ENCODE results near the gene SLC27A1. TPM values are rescaled to one million over a fixed set of nuclear protein-coding genes. Genes with fewer than 3 reads are reported as not detected.

Gene SLC27A1
- 10 to 100 TPM in 1 of 2 experiments, 1 to 10 TPM in 1; 9.2 to 10.1 TPM for total RNA-seq
- 1 to 10 TPM; 5.2 to 6.6 TPM for polyA plus RNA-seq

- CTCF ChIA-PET (ENCODE audit: partially characterized antibody), result no interaction called here
- H3K4me1 ChIP-seq (ENCODE audit: insufficient read depth, low read length), result peaks cover 15% of the 10 kb centered on the region
- Mint-ChIP-seq H3K4me1 (peaks cover 9 to 42% (median 22%) of the 10 kb centered on the region in 4 donors), H3K27ac (peak within 1 kb of the TSS; percentile 82 to 99 (median 96)), H3K27me3 (no peaks in the 10 kb centered on the region), H3K9me3 (no peaks in the 10 kb centered on the region), H3K4me3 (peak within 1 kb of the TSS; percentile 95 to 100 (median 96)), H3K36me3 (peaks cover 0 to 3% of the 10 kb centered on the region in 2 donors)
- intact Hi-C loops (cut with micrococcal nuclease), result loop anchor here (1.0 to 2.0 kb wide), 3 partner anchors 19 to 133 kb away; partner anchors contain the start of genes GTPBP3 and PGLS
- no peaks in the 10 kb centered on the region for H3K27me3 ChIP-seq (ENCODE audit: insufficient read depth, low read length)
- no peaks in the 10 kb centered on the region for H3K36me3 ChIP-seq (ENCODE audit: insufficient read depth, low read length)
- H3K4me3 ChIP-seq (ENCODE audit: low read length in 2 of 2), result peak within 1 kb of the TSS; percentile 91 to 93
- H3K27ac ChIP-seq (ENCODE audit: low read depth, low read length), result peak within 1 kb of the TSS; percentile 65
- POLR2A ChIA-PET (ENCODE audit: partially characterized antibody), result interaction anchor here (1.2 to 1.5 kb wide), 4 partner anchors 19 to 135 kb away, joined by 3 to 5 read pairs (median 4); partner anchors contain the start of gene MVB12A
- no peaks in the 10 kb centered on the region for H3K9me3 ChIP-seq (ENCODE audit: control insufficient read depth in 1 of 2, low read length in 2 of 2)
- peak; percentile 85 to 93 (median 87) for DNase-seq
Observed at GRCh38 chr19:17470068-17470841, at the start of gene SLC27A1. Gene SLC27A1 (plus strand): TSS chr19:17470524. CDS start chr19:17470541, 17 bp downstream.

GRCh38 chr19:17421942-17422341 is 48.4 kb upstream of the SLC27A1 start:
- ChIA-PET CTCF (ENCODE audit: partially characterized antibody) (interaction anchor here (0.5 to 2.9 kb wide), 4 partner anchors 26 to 77 kb away, joined by 3 to 15 read pairs (median 4); partner anchors contain the start of gene CCDC194), POLR2A (ENCODE audit: partially characterized antibody) (no interaction called here)
- H3K27me3 Mint-ChIP-seq, result no peaks in the 10 kb centered on the region
- no peak overlapping the region for H3K27ac Mint-ChIP-seq
- Histone ChIP-seq H3K4me3 (ENCODE audit: low read length in 2 of 2) (no peak overlapping the region), H3K27me3 (ENCODE audit: insufficient read depth, low read length) (no peaks in the 10 kb centered on the region), H3K4me1 (ENCODE audit: insufficient read depth, low read length) (peaks cover 17% of the 10 kb centered on the region), H3K27ac (ENCODE audit: low read depth, low read length) (no peak overlapping the region), H3K36me3 (ENCODE audit: insufficient read depth, low read length) (no peaks in the 10 kb centered on the region), H3K9me3 (ENCODE audit: control insufficient read depth in 1 of 2, low read length in 2 of 2) (no peaks in the 10 kb centered on the region)
- H3K36me3 Mint-ChIP-seq, result peaks cover 6 to 10% of the 10 kb centered on the region in 2 donors
- intact Hi-C loops (cut with micrococcal nuclease), result no loop called here
- DNase-seq, result no peak
- H3K4me3 Mint-ChIP-seq, result peak overlapping the region in 1 of 8 donors; percentile 13
- H3K9me3 Mint-ChIP-seq, result no peaks in the 10 kb centered on the region
- H3K4me1 Mint-ChIP-seq, result peaks cover 11 to 26% (median 16%) of the 10 kb centered on the region in 4 donors

GRCh38 chr19:17423429-17424208 is 46.7 kb upstream of the SLC27A1 start:
- intact Hi-C loops (cut with micrococcal nuclease), result no loop called here

GRCh38 chr19:17424743-17425365 is 45.5 kb upstream of the SLC27A1 start:
- intact Hi-C loops (cut with micrococcal nuclease), result no loop called here
- POLR2A ChIA-PET (ENCODE audit: partially characterized antibody), result no interaction called here

More at GRCh38 chr19:17423429-17424208, 46.7 kb upstream of the SLC27A1 start:
- no peaks in the 10 kb centered on the region for H3K36me3 ChIP-seq (ENCODE audit: insufficient read depth, low read length)
- Mint-ChIP-seq H3K4me1 (peaks cover 11 to 26% (median 16%) of the 10 kb centered on the region in 4 donors), H3K27me3 (no peaks in the 10 kb centered on the region), H3K27ac (no peak overlapping the region), H3K4me3 (no peak overlapping the region), H3K9me3 (no peaks in the 10 kb centered on the region), H3K36me3 (peaks cover 6 to 10% of the 10 kb centered on the region in 2 donors)
- ChIA-PET CTCF (ENCODE audit: partially characterized antibody) (interaction anchor here (0.6 kb wide), 1 partner anchor 27 kb away, joined by 3 read pairs; no protein-coding TSS in a partner anchor), POLR2A (ENCODE audit: partially characterized antibody) (no interaction called here)
- no peak overlapping the region for H3K27ac ChIP-seq (ENCODE audit: low read depth, low read length)
- peaks cover 17% of the 10 kb centered on the region for H3K4me1 ChIP-seq (ENCODE audit: insufficient read depth, low read length)
- H3K9me3 ChIP-seq (ENCODE audit: control insufficient read depth in 1 of 2, low read length in 2 of 2), result no peaks in the 10 kb centered on the region
- no peak for DNase-seq
- H3K27me3 ChIP-seq (ENCODE audit: insufficient read depth, low read length), result no peaks in the 10 kb centered on the region
- no peak overlapping the region for H3K4me3 ChIP-seq (ENCODE audit: low read length in 2 of 2)

GRCh38 chr19:17429641-17430113 is 40.6 kb upstream of the SLC27A1 start:
- Mint-ChIP-seq H3K9me3 (no peaks in the 10 kb centered on the region), H3K27me3 (no peaks in the 10 kb centered on the region), H3K36me3 (no peaks in the 10 kb centered on the region), H3K4me1 (no peaks in the 10 kb centered on the region), H3K27ac (no peak overlapping the region), H3K4me3 (no peak overlapping the region)
- ChIA-PET POLR2A (ENCODE audit: partially characterized antibody) (interaction anchor here (0.9 kb wide), 1 partner anchor 10 kb away, joined by 3 read pairs; the partner anchor contains the start of gene MVB12A), CTCF (ENCODE audit: partially characterized antibody) (no interaction called here)
- intact Hi-C loops (cut with micrococcal nuclease), result no loop called here
- Histone ChIP-seq H3K27me3 (ENCODE audit: insufficient read depth, low read length) (no peaks in the 10 kb centered on the region), H3K4me3 (ENCODE audit: low read length in 2 of 2) (no peak overlapping the region), H3K9me3 (ENCODE audit: control insufficient read depth in 1 of 2, low read length in 2 of 2) (no peaks in the 10 kb centered on the region), H3K4me1 (ENCODE audit: insufficient read depth, low read length) (no peaks in the 10 kb centered on the region), H3K27ac (ENCODE audit: low read depth, low read length) (no peak overlapping the region), H3K36me3 (ENCODE audit: insufficient read depth, low read length) (no peaks in the 10 kb centered on the region)
- DNase-seq, result no peak

More at GRCh38 chr19:17424743-17425365, 45.5 kb upstream of the SLC27A1 start:
- no peaks in the 10 kb centered on the region for H3K9me3 Mint-ChIP-seq
- H3K4me1 Mint-ChIP-seq, result peaks cover 5 to 16% (median 8%) of the 10 kb centered on the region in 4 donors
- CTCF ChIA-PET (ENCODE audit: partially characterized antibody), result no interaction called here
- H3K27me3 Mint-ChIP-seq, result no peaks in the 10 kb centered on the region
- no peak for DNase-seq
- H3K4me3 Mint-ChIP-seq, result no peak overlapping the region
- Histone ChIP-seq H3K27me3 (ENCODE audit: insufficient read depth, low read length) (no peaks in the 10 kb centered on the region), H3K4me1 (ENCODE audit: insufficient read depth, low read length) (peaks cover 9% of the 10 kb centered on the region), H3K9me3 (ENCODE audit: control insufficient read depth in 1 of 2, low read length in 2 of 2) (no peaks in the 10 kb centered on the region), H3K27ac (ENCODE audit: low read depth, low read length) (no peak overlapping the region), H3K4me3 (ENCODE audit: low read length in 2 of 2) (no peak overlapping the region), H3K36me3 (ENCODE audit: insufficient read depth, low read length) (no peaks in the 10 kb centered on the region)
- peaks cover 4 to 6% of the 10 kb centered on the region in 2 donors for H3K36me3 Mint-ChIP-seq
- H3K27ac Mint-ChIP-seq, result peak overlapping the region in 2 of 7 donors; percentile 29 to 30

GRCh38 chr19:17431417-17431816 is 38.9 kb upstream of the SLC27A1 start:
- Histone ChIP-seq H3K4me3 (ENCODE audit: low read length in 2 of 2) (no peak overlapping the region), H3K27ac (ENCODE audit: low read depth, low read length) (no peak overlapping the region), H3K27me3 (ENCODE audit: insufficient read depth, low read length) (no peaks in the 10 kb centered on the region), H3K4me1 (ENCODE audit: insufficient read depth, low read length) (no peaks in the 10 kb centered on the region), H3K36me3 (ENCODE audit: insufficient read depth, low read length) (no peaks in the 10 kb centered on the region), H3K9me3 (ENCODE audit: control insufficient read depth in 1 of 2, low read length in 2 of 2) (no peaks in the 10 kb centered on the region)
- Mint-ChIP-seq H3K36me3 (no peaks in the 10 kb centered on the region), H3K27ac (peak overlapping the region in 1 of 7 donors; percentile 6), H3K4me3 (no peak overlapping the region), H3K4me1 (no peaks in the 10 kb centered on the region), H3K27me3 (no peaks in the 10 kb centered on the region), H3K9me3 (no peaks in the 10 kb centered on the region)
- POLR2A ChIA-PET (ENCODE audit: partially characterized antibody), result no interaction called here
- DNase-seq, result no peak
- CTCF ChIA-PET (ENCODE audit: partially characterized antibody), result interaction anchor here (0.6 to 1.6 kb wide), 2 partner anchors 12 kb away, joined by 3 to 4 read pairs; partner anchors contain the start of gene MVB12A
- intact Hi-C loops (cut with micrococcal nuclease), result no loop called here
